Lung (tissue), 12 donors: ENCODE results near the gene ADAMTS2. TPM values are rescaled to one million over a fixed set of nuclear protein-coding genes. Genes with fewer than 3 reads are reported as not detected.

Experiments used
- ATAC-seq: fragments of 200-7000 bp; cut with Tn5 transposase; one replicate; pipeline ENCODE4 v1.9.1; 2020; ENCODE audit warnings: moderate number of reproducible peaks; ENCODE audit not compliant: insufficient read depth, low FRiP score
- DNase-seq, 3 donors: peaks; one replicate each; pipeline ENCODE4 v3.0.0-alpha.2; 2013 to 2017
- H3K27ac ChIP-seq, 2 donors: one replicate each; pipeline ENCODE4 v1.5.1; 2013; ENCODE audit warnings: mild to moderate bottlenecking in 2 of 2, moderate library complexity in 2 of 2, control low read depth in 1 of 2, inconsistent platforms in 1 of 2, low read depth in 1 of 2, low read length in 1 of 2
- H3K27me3 ChIP-seq, 3 donors: one replicate each; pipeline ENCODE4 v1.5.1; 2013; ENCODE audit warnings: low read length in 2 of 3; ENCODE audit not compliant: control insufficient read depth in 3 of 3, insufficient read depth in 3 of 3
- H3K36me3 ChIP-seq, 4 donors: one replicate each; pipeline ENCODE4 v1.5.1; 2013; ENCODE audit warnings: low read length in 4 of 4, mild to moderate bottlenecking in 1 of 4, moderate library complexity in 1 of 4; ENCODE audit not compliant: control insufficient read depth in 4 of 4, insufficient read depth in 4 of 4
- H3K4me1 ChIP-seq, 5 donors: one replicate each; pipeline ENCODE4 v1.5.1; 2013; ENCODE audit warnings: low read length in 5 of 5, mild to moderate bottlenecking in 2 of 5, moderate library complexity in 1 of 5; ENCODE audit not compliant: control insufficient read depth in 5 of 5, insufficient read depth in 5 of 5
- H3K4me3 ChIP-seq: one replicate; pipeline ENCODE4 v1.5.1; 2013; ENCODE audit warnings: mild to moderate bottlenecking, control low read depth, moderate library complexity
- H3K9ac ChIP-seq, 2 donors: one replicate each; pipeline ENCODE4 v1.5.1; 2013; ENCODE audit warnings: low read length in 2 of 2, control low read depth in 1 of 2; ENCODE audit not compliant: insufficient read depth in 1 of 2
- H3K9me3 ChIP-seq, 4 donors: one replicate each; pipeline ENCODE4 v1.5.1; 2013; ENCODE audit warnings: low read length in 3 of 4, mild to moderate bottlenecking in 1 of 4, moderate library complexity in 1 of 4; ENCODE audit not compliant: control insufficient read depth in 4 of 4, insufficient read depth in 3 of 4
- WGBS, 2 donors: extraction: QIAGEN DNeasy Blood & Tissue Kit; methylation state at CpG; one replicate each; pipeline ENCODE4 v1.1.7; 2013; 5-methylcytosine and 5-hydroxymethylcytosine counted together
- polyA plus RNA-seq, 2 donors: library from polyadenylated mRNA; stranded (reverse); fragments of 200-250 nt; gene quantifications; one replicate each; pipeline ENCODE4 v1.2.1, GENCODE V29; 2013
- total RNA-seq, 2 donors: library from RNA; depleted of rRNA in 1 of 2; stranded (reverse); fragments of >200 nt in 1 of 2; gene quantifications; one replicate each; pipeline ENCODE4 v1.2.1, GENCODE V29; 2014 to 2021
- TF ChIP-seq, protein P1 (sequence below): IDR thresholded peaks from 2 replicates; pipeline ENCODE4 v1.5.1; 2012; ENCODE audit warnings: mild to moderate bottlenecking; ENCODE audit errors: control extremely low read depth, extremely low read depth
- donor health status: control.
- donor health status: control.
- donor health status: Bipolar disorder and iron deficiency.
- donor health status: healthy.
- donor health status: DM: yes; HTN: yes; CAD: no.

The ADAMTS2 gene
- total and polyA plus RNA-seq, 4 donors, result 9.3 to 45.5 (median 28.7) TPM

DNA sequence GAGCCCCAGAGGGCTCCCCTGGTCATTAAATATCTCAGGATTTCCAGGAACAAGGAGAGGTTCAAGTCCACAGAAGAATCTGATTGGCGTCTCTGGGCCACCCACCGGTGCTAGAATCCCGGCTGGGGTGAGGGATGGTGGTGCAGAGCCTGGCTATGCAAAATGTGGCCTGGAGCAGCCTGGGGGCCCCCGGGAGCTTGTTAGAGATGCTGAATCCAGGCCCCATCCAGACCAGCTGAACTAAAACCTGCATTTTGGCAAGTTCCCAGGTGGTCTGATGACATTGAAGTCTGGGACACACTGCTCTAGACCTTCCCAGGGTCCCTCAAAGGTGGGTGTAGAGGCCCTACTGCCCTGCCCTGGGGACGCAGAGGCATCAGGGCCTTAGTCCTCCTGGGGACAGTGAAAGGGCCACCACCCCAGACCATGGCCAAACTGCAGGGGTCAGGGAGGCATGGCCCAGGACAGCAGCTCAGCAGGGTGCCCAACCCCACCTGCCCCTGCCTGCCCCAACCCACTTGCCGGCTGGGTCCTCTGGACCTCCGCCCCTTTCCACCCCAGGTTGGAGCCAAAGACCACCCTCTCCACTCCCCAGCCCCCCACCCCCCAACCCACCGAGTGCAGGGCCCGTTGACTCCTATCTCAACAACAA, 34.7 kb downstream of the ADAMTS2 start:
- no peaks in the 10 kb centered on the region for H3K27me3 ChIP-seq
- H3K4me3 ChIP-seq, result no peak overlapping the region
- DNase-seq (no peak), ATAC-seq (no peak)
- H3K27ac ChIP-seq, result no peak overlapping the region
- WGBS, 2 donors, result 72 to 73% methylated on average over 9 of the region's 9 CpGs
- H3K9me3 ChIP-seq, result peaks cover 0 to 3% (median 0%) of the 10 kb centered on the region in 4 donors
- peaks cover 0 to 17% (median under 1%) of the 10 kb centered on the region in 5 donors for H3K4me1 ChIP-seq
- H3K36me3 ChIP-seq, result no peaks in the 10 kb centered on the region
- H3K9ac ChIP-seq, result no peak overlapping the region
- TF ChIP-seq, protein P1, sequence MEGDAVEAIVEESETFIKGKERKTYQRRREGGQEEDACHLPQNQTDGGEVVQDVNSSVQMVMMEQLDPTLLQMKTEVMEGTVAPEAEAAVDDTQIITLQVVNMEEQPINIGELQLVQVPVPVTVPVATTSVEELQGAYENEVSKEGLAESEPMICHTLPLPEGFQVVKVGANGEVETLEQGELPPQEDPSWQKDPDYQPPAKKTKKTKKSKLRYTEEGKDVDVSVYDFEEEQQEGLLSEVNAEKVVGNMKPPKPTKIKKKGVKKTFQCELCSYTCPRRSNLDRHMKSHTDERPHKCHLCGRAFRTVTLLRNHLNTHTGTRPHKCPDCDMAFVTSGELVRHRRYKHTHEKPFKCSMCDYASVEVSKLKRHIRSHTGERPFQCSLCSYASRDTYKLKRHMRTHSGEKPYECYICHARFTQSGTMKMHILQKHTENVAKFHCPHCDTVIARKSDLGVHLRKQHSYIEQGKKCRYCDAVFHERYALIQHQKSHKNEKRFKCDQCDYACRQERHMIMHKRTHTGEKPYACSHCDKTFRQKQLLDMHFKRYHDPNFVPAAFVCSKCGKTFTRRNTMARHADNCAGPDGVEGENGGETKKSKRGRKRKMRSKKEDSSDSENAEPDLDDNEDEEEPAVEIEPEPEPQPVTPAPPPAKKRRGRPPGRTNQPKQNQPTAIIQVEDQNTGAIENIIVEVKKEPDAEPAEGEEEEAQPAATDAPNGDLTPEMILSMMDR, result no peak

DNA sequence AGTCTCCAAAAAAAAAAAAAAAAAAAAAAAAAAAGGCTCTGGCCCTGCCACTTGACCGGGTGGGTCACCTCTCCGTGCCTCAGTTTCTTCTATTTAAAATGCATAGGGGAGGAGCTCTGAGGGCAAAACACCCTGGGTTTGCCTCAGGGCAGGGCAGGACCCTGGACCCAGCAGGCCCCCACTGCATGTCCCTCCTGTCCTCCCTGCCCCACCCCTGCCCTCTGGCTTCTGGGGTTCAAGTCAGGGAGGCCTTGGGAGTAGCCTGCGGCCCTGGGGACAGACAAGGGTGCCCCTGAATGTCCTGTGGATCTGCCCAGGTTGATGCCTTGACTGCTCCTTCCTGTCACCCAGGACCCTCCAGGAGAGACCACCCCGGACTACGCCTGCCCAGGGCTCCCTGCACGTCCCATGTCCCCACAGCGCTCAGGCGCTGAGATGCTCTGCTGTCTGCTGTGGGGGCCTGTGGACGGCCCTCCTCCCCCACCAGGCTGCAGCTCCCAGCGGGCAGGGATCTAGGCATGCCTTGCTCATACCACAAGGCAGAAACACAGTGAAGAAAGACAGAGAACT, 35.4 kb downstream of the ADAMTS2 start:
- DNase-seq (no peak), ATAC-seq (no peak)
- TF ChIP-seq, protein P1, result no peak
- Histone ChIP-seq H3K9me3 (peaks cover 0 to 5% (median 0%) of the 10 kb centered on the region in 4 donors), H3K27ac (no peak overlapping the region), H3K36me3 (no peaks in the 10 kb centered on the region), H3K27me3 (no peaks in the 10 kb centered on the region), H3K4me3 (no peak overlapping the region), H3K9ac (no peak overlapping the region), H3K4me1 (peaks cover 0 to 11% (median 0%) of the 10 kb centered on the region in 5 donors)
- 87 to 91% methylated on average over 10 of the region's 10 CpGs for WGBS, 2 donors

DNA sequence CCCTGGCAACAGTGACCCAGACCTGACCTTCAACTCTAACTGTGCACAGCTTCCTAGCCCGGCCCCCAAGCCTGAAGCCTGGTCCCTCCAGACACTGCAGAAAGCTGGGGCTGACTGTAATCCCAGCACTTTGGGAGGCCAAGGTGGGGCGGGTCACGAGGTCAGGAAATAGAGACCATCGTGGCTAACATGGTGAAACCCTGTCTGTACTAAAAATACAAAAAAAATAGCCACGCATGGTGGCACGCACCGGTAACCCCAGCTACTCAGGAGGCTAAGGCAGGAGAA, 35.9 kb downstream of the ADAMTS2 start:
- DNase-seq, result no peak
- H3K9me3 ChIP-seq, result peaks cover 0 to 8% (median 0%) of the 10 kb centered on the region in 4 donors
- ATAC-seq, result no peak
- WGBS, 2 donors, result 81 to 82% methylated on average over 7 of the region's 7 CpGs
- H3K27me3 ChIP-seq, result no peaks in the 10 kb centered on the region
- H3K4me3 ChIP-seq, result no peak overlapping the region
- H3K36me3 ChIP-seq, result no peaks in the 10 kb centered on the region
- H3K27ac ChIP-seq, result no peak overlapping the region
- peaks cover 0 to 7% (median 0%) of the 10 kb centered on the region in 5 donors for H3K4me1 ChIP-seq
- TF ChIP-seq, protein P1, result no peak
- H3K9ac ChIP-seq, result no peak overlapping the region
